Fibroblast of mammary gland (primary cell): ENCODE results near the gene APIP.

Source experiments
- DNase-seq: peaks from one replicate; pipeline ENCODE4 v3.0.0-alpha.2; 2010; ENCODE audit warnings: low read depth
- H3K4me3 ChIP-seq: 2 replicates; pipeline ENCODE4 v1.5.1; 2011; ENCODE audit warnings: low read depth, mild to moderate bottlenecking, low read length, moderate library complexity; ENCODE audit not compliant: control insufficient read depth
- CTCF ChIP-seq: conservative IDR thresholded peaks from 2 replicates; pipeline ENCODE4 v1.5.1; 2011; ENCODE audit warnings: low read depth, low read length, inconsistent platforms; ENCODE audit not compliant: control insufficient read depth, insufficient read depth

Gene APIP

GRCh38 chr11:34890812-34891211 lies 25.4 kb downstream of the APIP start:
- peak; percentile 45 for TF ChIP-seq CTCF

GRCh38 chr11:34890089-34890488 lies 26.1 kb downstream of the APIP start:
- peak; percentile 38 for TF ChIP-seq CTCF
- DNase-seq: no peak
- H3K4me3 ChIP-seq: no peak overlapping the region

More at GRCh38 chr11:34890812-34891211, 25.4 kb downstream of the APIP start:
- no peak overlapping the region for H3K4me3 ChIP-seq
- peak; percentile 63 for DNase-seq

GRCh38 chr11:34887260-34887659 lies 28.9 kb downstream of the APIP start:
- DNase-seq: no peak
- no peak for TF ChIP-seq CTCF

GRCh38 chr11:34886609-34887008 lies 29.6 kb downstream of the APIP start:
- no peak for TF ChIP-seq CTCF
- DNase-seq: no peak
- no peak overlapping the region for H3K4me3 ChIP-seq

More at GRCh38 chr11:34887260-34887659, 28.9 kb downstream of the APIP start:
- no peak overlapping the region for H3K4me3 ChIP-seq

GRCh38 chr11:34881900-34882299 lies 34.3 kb downstream of the APIP start:
- no peak for TF ChIP-seq CTCF
- no peak overlapping the region for H3K4me3 ChIP-seq
- DNase-seq: no peak

GRCh38 chr11:34877375-34877975 lies 38.7 kb downstream of the APIP start:
- no peak for TF ChIP-seq CTCF
- no peak for DNase-seq
- no peak overlapping the region for H3K4me3 ChIP-seq

GRCh38 chr11:34874202-34874601 lies 42.0 kb downstream of the APIP start:
- H3K4me3 ChIP-seq: no peak overlapping the region
- no peak for DNase-seq
- no peak for TF ChIP-seq CTCF
